Ascending aorta (tissue), 2 donors: ENCODE measurements around the gene PARD6A. TPM values are rescaled to one million over a fixed set of nuclear protein-coding genes. Genes with fewer than 3 reads are reported as not detected.

Experiments used
- DNase-seq, 2 donors: peaks; one replicate each; pipeline ENCODE4 v3.0.0-alpha.2; 2019; ENCODE audit warnings: low spot score in 2 of 2
- H3K27ac ChIP-seq, 2 donors: fragments of 200-600 bp; sonication (generic); one replicate each; pipeline ENCODE4 v1.5.1; 2016 to 2017; ENCODE audit warnings: mild to moderate bottlenecking in 1 of 2
- H3K27me3 ChIP-seq: fragments of 200-600 bp; sonication (generic); one replicate; pipeline ENCODE4 v1.5.1; 2017
- H3K36me3 ChIP-seq, 2 donors: fragments of 200-600 bp; sonication (generic); one replicate each; pipeline ENCODE4 v1.5.1; 2016
- H3K4me1 ChIP-seq, 2 donors: fragments of 200-600 bp; sonication (generic); one replicate each; pipeline ENCODE4 v1.5.1; 2016 to 2017; ENCODE audit warnings: mild to moderate bottlenecking in 1 of 2
- H3K4me3 ChIP-seq, 2 donors: fragments of 200-600 bp; sonication (generic); one replicate each; pipeline ENCODE4 v1.5.1; 2016 to 2017; ENCODE audit warnings: mild to moderate bottlenecking in 1 of 2
- H3K9me3 ChIP-seq, 2 donors: fragments of 200-600 bp; sonication (generic); one replicate each; pipeline ENCODE4 v1.5.1; 2016
- intact Hi-C: fragments of 100-400 bp; cut with DNase I; formaldehyde crosslinking; loops from one replicate; pipeline ENCODE4 v1.15.1; 2023
- total RNA-seq: library from RNA; depleted of rRNA; stranded (reverse); fragments of >200 nt; gene quantifications from one replicate; pipeline ENCODE4 v1.1.0, GENCODE V29; 2016
- TF ChIP-seq, protein P1 (sequence below), 3 experiments: fragments of 200-600 bp in 2 of 3; fragments of 450-650 bp in 1 of 3; sonication (generic) in 2 of 3; IDR thresholded peaks; one replicate each; pipeline ENCODE4 v1.5.1; 2016 to 2019; ENCODE audit warnings: antibody characterized with exemption in 3 of 3, mild to moderate bottlenecking in 1 of 3, moderate library complexity in 1 of 3

Gene PARD6A
- total RNA-seq, 1 donor from 2014 or later: 8.4 TPM

- Histone ChIP-seq H3K4me3 (no peak overlapping the region), H3K4me1 (peaks cover 10 to 17% of the 10 kb centered on the region in 2 donors), H3K9me3 (no peaks in the 10 kb centered on the region), H3K27ac (no peak overlapping the region), H3K27me3 (peaks cover 15% of the 10 kb centered on the region), H3K36me3 (peaks cover 0 to 16% of the 10 kb centered on the region in 2 donors)
- intact Hi-C loops: no loop called here
- no peak for DNase-seq
- TF ChIP-seq, protein P1, sequence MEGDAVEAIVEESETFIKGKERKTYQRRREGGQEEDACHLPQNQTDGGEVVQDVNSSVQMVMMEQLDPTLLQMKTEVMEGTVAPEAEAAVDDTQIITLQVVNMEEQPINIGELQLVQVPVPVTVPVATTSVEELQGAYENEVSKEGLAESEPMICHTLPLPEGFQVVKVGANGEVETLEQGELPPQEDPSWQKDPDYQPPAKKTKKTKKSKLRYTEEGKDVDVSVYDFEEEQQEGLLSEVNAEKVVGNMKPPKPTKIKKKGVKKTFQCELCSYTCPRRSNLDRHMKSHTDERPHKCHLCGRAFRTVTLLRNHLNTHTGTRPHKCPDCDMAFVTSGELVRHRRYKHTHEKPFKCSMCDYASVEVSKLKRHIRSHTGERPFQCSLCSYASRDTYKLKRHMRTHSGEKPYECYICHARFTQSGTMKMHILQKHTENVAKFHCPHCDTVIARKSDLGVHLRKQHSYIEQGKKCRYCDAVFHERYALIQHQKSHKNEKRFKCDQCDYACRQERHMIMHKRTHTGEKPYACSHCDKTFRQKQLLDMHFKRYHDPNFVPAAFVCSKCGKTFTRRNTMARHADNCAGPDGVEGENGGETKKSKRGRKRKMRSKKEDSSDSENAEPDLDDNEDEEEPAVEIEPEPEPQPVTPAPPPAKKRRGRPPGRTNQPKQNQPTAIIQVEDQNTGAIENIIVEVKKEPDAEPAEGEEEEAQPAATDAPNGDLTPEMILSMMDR (IDR thresholded peaks at IDR 0.05): no peak
These were observed 6.3 kb upstream of the PARD6A start for GRCh38 chr16:67654403-67654911.

GRCh38 chr16:67655363-67655762, 5.4 kb upstream of the PARD6A start:
- intact Hi-C loops: no loop called here
- H3K4me3 ChIP-seq: no peak overlapping the region
- H3K27me3 ChIP-seq: peaks cover 15% of the 10 kb centered on the region
- no peak for DNase-seq
- H3K9me3 ChIP-seq: no peaks in the 10 kb centered on the region
- H3K27ac ChIP-seq: no peak overlapping the region
- H3K36me3 ChIP-seq: peaks cover 0 to 16% of the 10 kb centered on the region in 2 donors
- TF ChIP-seq, protein P1 (IDR thresholded peaks at IDR 0.05): no peak
- peaks cover 11 to 18% of the 10 kb centered on the region in 2 donors for H3K4me1 ChIP-seq

- intact Hi-C loops: no loop called here
- Histone ChIP-seq H3K9me3 (no peaks in the 10 kb centered on the region), H3K36me3 (peaks cover 0 to 16% of the 10 kb centered on the region in 2 donors), H3K27me3 (peaks cover 9% of the 10 kb centered on the region), H3K27ac (no peak overlapping the region), H3K4me1 (peaks cover 15 to 21% of the 10 kb centered on the region in 2 donors), H3K4me3 (no peak overlapping the region)
- no peak for DNase-seq
- TF ChIP-seq, protein P1 (IDR thresholded peaks at IDR 0.05): no peak
These were observed 4.3 kb upstream of the PARD6A start for GRCh38 chr16:67656344-67657016.

DNA sequence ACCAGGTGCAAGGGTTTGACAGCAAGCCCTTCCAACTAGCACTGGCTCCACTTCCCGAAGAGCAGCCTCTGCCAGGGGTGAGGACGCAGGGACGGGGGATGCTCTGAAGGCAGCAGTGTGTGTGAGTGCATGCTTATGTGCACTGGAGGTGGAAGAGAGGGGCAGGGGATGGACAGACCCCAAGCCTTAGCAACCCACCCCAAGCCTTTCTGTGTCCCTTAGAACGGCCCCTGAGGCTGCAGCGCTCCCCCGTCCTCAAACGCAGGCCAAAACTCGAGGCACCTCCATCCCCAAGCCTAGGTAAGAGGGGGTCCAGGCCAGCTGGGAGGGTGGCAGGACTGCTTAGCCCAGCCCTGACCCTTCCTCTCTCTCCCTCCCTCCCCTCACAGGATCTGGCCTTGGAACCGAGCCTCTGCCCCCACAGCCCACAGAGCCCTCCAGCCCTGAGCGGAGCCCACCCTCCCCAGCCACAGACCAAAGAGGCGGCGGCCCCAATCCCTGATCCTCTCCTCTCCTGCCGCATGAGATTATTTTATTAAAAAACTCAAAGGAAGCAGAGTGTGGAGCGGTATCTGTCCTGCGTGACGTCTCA, 3.6 kb upstream of the PARD6A start:
- Histone ChIP-seq H3K27me3 (peaks cover 5% of the 10 kb centered on the region), H3K9me3 (no peaks in the 10 kb centered on the region), H3K36me3 (peaks cover 0 to 16% of the 10 kb centered on the region in 2 donors), H3K4me1 (peaks cover 16 to 22% of the 10 kb centered on the region in 2 donors), H3K4me3 (no peak overlapping the region), H3K27ac (no peak overlapping the region)
- intact Hi-C loops: no loop called here
- DNase-seq: no peak
- TF ChIP-seq, protein P1 (IDR thresholded peaks at IDR 0.05): no peak

GRCh38 chr16:67657751-67658518, 2.8 kb upstream of the PARD6A start:
- H3K27me3 ChIP-seq: peaks cover 5% of the 10 kb centered on the region
- H3K4me1 ChIP-seq: peaks cover 16 to 22% of the 10 kb centered on the region in 2 donors
- peaks cover 0 to 16% of the 10 kb centered on the region in 2 donors for H3K36me3 ChIP-seq
- no peak overlapping the region for H3K4me3 ChIP-seq
- no peaks in the 10 kb centered on the region for H3K9me3 ChIP-seq
- TF ChIP-seq, protein P1 (IDR thresholded peaks at IDR 0.05): no peak
- intact Hi-C loops: no loop called here
- no peak overlapping the region for H3K27ac ChIP-seq
- no peak for DNase-seq
